GM21528 (cell line): ENCODE measurements around the gene NCOA6.

Experiments
- ATAC-seq: cut with Tn5 transposase; IDR thresholded peaks from one replicate; pipeline ENCODE4 v1.9.1; 2021; ENCODE audit warnings: mild to moderate bottlenecking, moderate library complexity; ENCODE audit not compliant: unreplicated experiment, low FRiP score

Gene NCOA6

DNA sequence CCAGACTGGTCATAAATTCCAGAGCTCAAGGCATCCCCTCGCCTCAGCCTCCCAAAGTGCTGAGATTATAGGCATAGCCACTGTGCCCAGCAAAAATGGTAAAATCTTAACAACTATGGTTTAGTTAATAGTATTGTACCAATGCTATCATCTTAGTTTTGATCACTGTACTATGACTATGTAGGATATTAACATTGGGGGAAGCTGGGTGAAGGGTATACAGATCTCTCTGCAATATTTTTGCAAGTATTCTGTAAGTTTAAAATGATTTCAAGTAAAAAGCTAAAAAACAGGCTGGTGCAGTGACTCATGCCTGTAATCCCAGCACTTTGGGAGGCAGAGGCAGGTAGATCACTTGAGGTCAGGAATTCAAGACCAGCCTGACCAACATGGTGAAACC lies 156.4 kb downstream of the NCOA6 start:
- ATAC-seq: no peak
